ENCODE measurements around the gene TTC28. TPM values are rescaled to one million over a fixed set of nuclear protein-coding genes. Genes with fewer than 3 reads are reported as not detected.

TTC28 gene
- total RNA-seq, 2 donors from 2014 or later, result 94.2 to 170 TPM

- DNase-seq (ENCODE audit: low spot score) (no peak), ATAC-seq (ENCODE audit: insufficient number of reproducible peaks, low FRiP score, low read depth) (no peak)
- TF ChIP-seq CTCF (IDR thresholded peaks at IDR 0.05), result no peak
- Histone ChIP-seq H3K36me3 (no peaks in the 10 kb centered on the region), H3K4me3 (no peak overlapping the region), H3K9me3 (no peaks in the 10 kb centered on the region), H3K4me1 (ENCODE audit: control insufficient read depth in 1 of 2, low read depth in 2 of 2) (peaks cover 11 to 23% of the 10 kb centered on the region in 2 donors), H3K27me3 (replicated peaks; ENCODE audit: insufficient read depth) (no peaks in the 10 kb centered on the region), H3K27ac (no peak overlapping the region)
These were observed 280.7 kb downstream of the TTC28 start for GRCh38 chr22:28398981-28399380.

GRCh38 chr22:28398355-28398754 lies 281.3 kb downstream of the TTC28 start:
- no peak overlapping the region for H3K4me3 ChIP-seq
- no peak for DNase-seq (ENCODE audit: low spot score)
- H3K27me3 ChIP-seq (replicated peaks; ENCODE audit: insufficient read depth), result no peaks in the 10 kb centered on the region
- H3K9me3 ChIP-seq, result no peaks in the 10 kb centered on the region
- peaks cover 11 to 23% of the 10 kb centered on the region in 2 donors for H3K4me1 ChIP-seq (ENCODE audit: control insufficient read depth in 1 of 2, low read depth in 2 of 2)
- no peak for TF ChIP-seq CTCF (IDR thresholded peaks at IDR 0.05)
- no peak for ATAC-seq (ENCODE audit: insufficient number of reproducible peaks, low FRiP score, low read depth)
- no peaks in the 10 kb centered on the region for H3K36me3 ChIP-seq
- no peak overlapping the region for H3K27ac ChIP-seq

- ATAC-seq (ENCODE audit: insufficient number of reproducible peaks, low FRiP score, low read depth), result no peak
- Histone ChIP-seq H3K4me3 (no peak overlapping the region), H3K9me3 (no peaks in the 10 kb centered on the region), H3K27ac (no peak overlapping the region), H3K36me3 (no peaks in the 10 kb centered on the region), H3K27me3 (replicated peaks; ENCODE audit: insufficient read depth) (no peaks in the 10 kb centered on the region), H3K4me1 (ENCODE audit: control insufficient read depth in 1 of 2, low read depth in 2 of 2) (peaks cover 11 to 23% of the 10 kb centered on the region in 2 donors)
- no peak for TF ChIP-seq CTCF (IDR thresholded peaks at IDR 0.05)
- no peak for DNase-seq (ENCODE audit: low spot score)
These were observed 282.3 kb downstream of the TTC28 start for GRCh38 chr22:28397306-28397705.

- Histone ChIP-seq H3K4me3 (no peak overlapping the region), H3K27me3 (replicated peaks; ENCODE audit: insufficient read depth) (no peaks in the 10 kb centered on the region), H3K27ac (no peak overlapping the region), H3K9me3 (no peaks in the 10 kb centered on the region), H3K36me3 (no peaks in the 10 kb centered on the region), H3K4me1 (ENCODE audit: control insufficient read depth in 1 of 2, low read depth in 2 of 2) (peaks cover 11 to 23% of the 10 kb centered on the region in 2 donors)
- DNase-seq (ENCODE audit: low spot score) (no peak), ATAC-seq (ENCODE audit: insufficient number of reproducible peaks, low FRiP score, low read depth) (no peak)
- TF ChIP-seq CTCF (IDR thresholded peaks at IDR 0.05), result no peak
These were observed 283.5 kb downstream of the TTC28 start for GRCh38 chr22:28395920-28396753.

GRCh38 chr22:28395520-28395919 lies 284.1 kb downstream of the TTC28 start:
- ATAC-seq (ENCODE audit: insufficient number of reproducible peaks, low FRiP score, low read depth) (no peak), DNase-seq (ENCODE audit: low spot score) (no peak)
- Histone ChIP-seq H3K27me3 (replicated peaks; ENCODE audit: insufficient read depth) (no peaks in the 10 kb centered on the region), H3K36me3 (no peaks in the 10 kb centered on the region), H3K4me1 (ENCODE audit: control insufficient read depth in 1 of 2, low read depth in 2 of 2) (peaks cover 11 to 23% of the 10 kb centered on the region in 2 donors), H3K4me3 (no peak overlapping the region), H3K27ac (no peak overlapping the region), H3K9me3 (no peaks in the 10 kb centered on the region)
- TF ChIP-seq CTCF (IDR thresholded peaks at IDR 0.05), result no peak

Measured in thoracic aorta (tissue), 2 donors.